A673 (cell line): ENCODE measurements around the gene MAPKAPK2.

Experiments
- CTCF ChIP-seq: fragments of 300-800, 200-600 bp; sonication (generic); conservative IDR thresholded peaks from 2 replicates; pipeline ENCODE4 v1.5.1; 2017; ENCODE audit warnings: low read depth, mild to moderate bottlenecking, antibody characterized with exemption, low read length, moderate library complexity, mixed read lengths
- EZH2 ChIP-seq: fragments of 200-600 bp; sonication (generic); IDR thresholded peaks from 2 replicates; pipeline ENCODE4 v1.6.1; 2017; ENCODE audit warnings: borderline replicate concordance, low read depth, mild to moderate bottlenecking, mixed read lengths, antibody characterized with exemption, low read length; ENCODE audit not compliant: poor library complexity, severe bottlenecking

- TF ChIP-seq CTCF (no peak), EZH2 (no peak)
Measured at GRCh38 chr1:206739411-206740076, 54.8 kb downstream of the MAPKAPK2 start.
